Left forelimb (tissue), 1 donor: ENCODE data around the gene CEP120.
A peak's percentile ranks its signal among the peaks of the same experiment; 100 is the strongest.
"Not testable (repeated sequence)": the region's sequence is repeated elsewhere in the genome, so short reads cannot be mapped to it uniquely, and the experiment has no call there.

Experiments
- DNase-seq: peaks from one replicate; pipeline ENCODE4 v3.0.0-alpha.2; 2018; ENCODE audit warnings: low spot score

The CEP120 gene

DNA sequence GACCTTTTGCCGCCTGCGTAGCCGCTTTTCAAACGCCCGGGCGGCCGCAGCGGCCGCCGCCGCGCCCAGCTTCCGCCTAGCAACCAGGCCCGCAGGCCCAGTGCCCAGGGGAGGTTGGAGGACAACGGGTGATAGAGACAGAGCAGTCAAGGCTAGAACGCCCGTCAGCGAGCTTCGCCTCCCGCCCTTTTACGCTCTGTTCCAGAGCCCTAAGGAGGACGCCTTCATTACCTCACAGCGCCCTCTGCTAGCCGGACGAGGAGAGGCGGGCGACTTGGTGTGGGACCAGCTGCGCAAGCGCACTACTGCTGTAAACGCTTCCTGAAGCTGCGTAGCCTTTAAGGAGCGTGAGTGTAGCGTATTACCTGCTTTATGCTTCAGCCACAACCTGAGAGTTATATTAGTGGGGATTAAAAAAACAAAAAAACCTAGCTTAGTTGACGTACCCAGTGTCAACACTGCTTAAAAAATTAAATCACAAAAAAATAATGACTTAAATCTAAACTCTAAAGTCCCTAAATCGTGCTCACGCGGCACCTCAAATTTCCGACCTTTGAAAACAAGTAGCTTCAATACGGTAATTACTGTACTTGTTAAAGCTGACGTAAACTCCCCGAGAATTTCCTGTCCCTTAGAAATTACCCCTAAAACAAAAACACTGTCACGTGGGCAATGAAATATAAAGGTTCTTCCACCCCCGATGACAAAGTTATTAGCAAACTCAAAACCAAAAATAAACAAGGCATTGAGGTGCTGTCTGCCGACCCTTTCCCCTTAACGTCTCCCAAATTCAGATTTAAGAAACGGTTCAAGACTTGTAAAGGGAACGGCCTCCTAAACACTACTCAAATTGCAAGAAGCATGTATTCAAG is at the start of gene CEP120:
CEP120 (minus strand) TSS at position 126 of the 872 bp plus-strand sequence. CDS start 405 bp downstream, outside the sequence.
- peak; percentile 97 for DNase-seq

DNA sequence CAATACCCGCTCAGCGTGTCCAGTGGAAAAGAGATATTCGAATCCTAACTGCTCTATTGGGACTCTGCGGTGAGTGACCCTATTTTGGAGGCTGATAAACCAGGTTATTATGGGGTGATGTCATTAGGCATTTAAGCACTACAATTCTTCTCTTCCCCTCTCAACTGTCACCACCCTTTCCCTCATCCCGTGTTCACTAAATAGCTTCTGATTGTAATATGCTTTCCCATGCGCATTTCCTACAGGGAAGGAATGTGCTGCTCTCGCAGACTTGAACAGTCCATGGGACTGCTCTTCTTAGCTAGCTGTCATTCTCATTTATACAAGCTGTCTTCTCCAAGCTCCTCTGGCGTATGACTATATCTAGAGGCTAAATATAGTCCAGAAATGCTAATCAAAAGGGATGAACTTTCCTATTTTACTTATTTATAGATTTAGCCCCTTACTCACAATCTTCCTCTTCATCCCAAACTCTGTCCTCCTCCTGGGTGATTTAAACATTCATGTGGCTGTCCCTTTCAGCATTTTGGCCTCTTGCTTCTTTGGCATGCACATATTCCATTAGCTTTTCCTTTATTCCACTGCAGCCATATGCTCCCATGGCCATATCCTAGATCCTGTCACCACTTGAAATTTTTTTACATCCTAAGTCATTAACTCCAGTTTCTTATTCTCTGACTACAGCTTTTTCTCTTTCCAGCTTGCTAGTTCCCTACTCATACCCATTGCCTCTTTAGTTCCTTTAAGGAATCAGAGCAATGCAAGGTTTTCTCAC is 49.1 kb upstream of the CEP120 start:
- DNase-seq: no peak

GRCh38 chr5:123471385-123471784 is 48.2 kb upstream of the CEP120 start:
- DNase-seq: no peak

DNA sequence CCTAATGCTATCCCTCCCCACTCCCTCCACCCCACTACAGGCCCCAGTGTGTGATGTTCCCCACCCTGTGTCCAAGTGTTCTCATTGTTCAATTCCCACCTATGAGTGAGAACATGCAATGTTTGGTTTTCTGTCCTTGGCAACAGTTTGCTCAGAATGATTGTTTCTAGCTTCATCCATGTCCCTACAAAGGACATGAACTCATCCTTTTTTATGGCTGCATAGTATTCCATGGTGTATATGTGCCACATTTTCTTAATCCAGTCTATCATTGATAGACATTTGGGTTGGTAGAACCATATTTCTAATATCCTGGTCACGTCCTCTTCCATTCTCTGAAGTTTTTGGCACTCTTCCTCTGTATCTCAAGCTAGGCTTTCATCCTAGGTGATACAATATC is 43.6 kb upstream of the CEP120 start:
- DNase-seq: not testable (repeated sequence)

DNA sequence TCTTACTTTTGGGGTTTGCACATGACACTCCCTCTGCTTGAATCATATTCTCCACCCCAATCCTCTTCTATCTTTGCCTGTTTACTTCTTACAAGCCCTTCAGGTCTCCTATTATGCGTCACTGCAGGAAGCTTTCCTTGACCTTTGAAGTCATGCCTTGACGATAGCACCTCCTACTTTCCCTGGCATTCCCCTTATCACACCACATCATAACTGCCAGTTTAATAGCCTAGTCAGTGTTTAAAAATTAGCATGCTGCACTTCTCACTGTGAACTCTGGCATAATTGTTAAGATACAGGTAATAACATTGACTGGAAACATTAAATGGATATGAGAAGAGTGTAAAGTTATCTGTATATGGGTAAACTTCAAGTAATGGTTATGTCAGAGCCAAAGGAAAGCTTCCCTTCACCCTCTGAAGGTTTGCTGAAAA is 37.1 kb upstream of the CEP120 start:
- no peak for DNase-seq

DNA sequence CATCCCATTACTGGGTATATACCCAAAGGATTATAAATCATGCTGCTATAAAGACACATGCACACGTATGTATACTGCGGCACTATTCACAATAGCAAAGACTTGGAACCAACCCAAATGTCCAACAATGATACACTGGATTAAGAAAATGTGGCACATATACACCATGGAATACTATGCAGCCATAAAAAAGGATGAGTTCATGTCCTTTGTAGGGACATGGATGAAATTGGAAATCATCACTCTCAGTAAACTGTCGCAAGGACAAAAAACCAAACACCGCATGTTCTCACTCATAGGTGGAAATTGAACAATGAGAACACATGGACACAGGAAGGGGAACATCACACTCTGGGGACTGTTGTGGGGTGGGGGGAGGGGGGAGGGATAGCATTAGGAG is 35.8 kb upstream of the CEP120 start:
- not testable (repeated sequence) for DNase-seq

DNA sequence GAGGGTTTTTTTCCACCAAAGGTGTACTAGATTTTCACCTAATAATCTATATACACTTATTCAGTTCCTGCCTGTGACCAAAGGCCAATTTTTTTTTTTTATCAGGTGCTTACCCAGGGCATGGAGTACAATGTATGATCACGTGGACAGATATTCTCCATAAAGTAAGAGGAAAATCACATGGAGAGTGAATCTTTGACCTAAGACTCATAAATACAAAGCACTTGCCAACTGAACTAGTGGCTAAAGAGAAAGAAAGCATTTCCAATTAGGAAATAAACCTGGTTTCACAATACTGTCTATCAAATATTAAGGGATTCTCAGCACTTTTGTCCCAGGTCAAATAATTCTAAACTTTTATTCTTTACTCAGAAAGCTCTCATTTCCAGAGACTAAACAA is 33.0 kb upstream of the CEP120 start:
- no peak for DNase-seq

- no peak for DNase-seq
Observed at GRCh38 chr5:123455640-123456039, 32.4 kb upstream of the CEP120 start.

GRCh38 chr5:123455095-123455494 is 31.9 kb upstream of the CEP120 start:
- DNase-seq: no peak

DNA sequence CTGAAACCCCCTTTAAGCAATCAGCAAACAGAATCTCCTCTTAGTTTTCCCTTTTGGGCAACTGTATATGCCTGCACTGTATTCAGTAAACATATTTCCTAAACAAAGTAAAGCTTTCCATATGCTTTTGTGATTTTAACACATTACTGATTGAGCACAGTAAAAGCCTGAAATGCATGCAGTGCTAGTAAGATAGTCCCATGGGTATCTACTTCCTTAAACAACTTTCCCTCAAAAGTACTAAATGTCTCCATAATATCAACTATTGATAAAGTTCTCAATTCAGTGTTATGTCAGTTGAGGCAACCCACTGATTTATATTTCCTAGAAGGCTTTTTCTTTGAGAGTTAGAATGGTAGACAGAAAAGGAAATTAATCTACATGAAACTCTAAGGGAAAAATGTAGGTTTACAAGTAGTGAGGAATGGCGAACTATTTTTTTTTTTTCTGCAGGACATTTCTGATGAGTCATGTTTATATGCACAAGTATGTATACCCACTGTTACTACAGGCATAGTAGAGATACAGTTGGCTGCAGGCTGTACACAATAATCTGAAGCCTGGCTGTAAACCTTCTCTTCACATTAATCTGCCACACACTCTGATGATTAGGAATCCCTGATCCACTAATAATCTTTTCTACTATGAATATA is 31.2 kb upstream of the CEP120 start:
- DNase-seq: no peak

- no peak for DNase-seq
Observed at GRCh38 chr5:123452401-123452800, 29.2 kb upstream of the CEP120 start.

DNA sequence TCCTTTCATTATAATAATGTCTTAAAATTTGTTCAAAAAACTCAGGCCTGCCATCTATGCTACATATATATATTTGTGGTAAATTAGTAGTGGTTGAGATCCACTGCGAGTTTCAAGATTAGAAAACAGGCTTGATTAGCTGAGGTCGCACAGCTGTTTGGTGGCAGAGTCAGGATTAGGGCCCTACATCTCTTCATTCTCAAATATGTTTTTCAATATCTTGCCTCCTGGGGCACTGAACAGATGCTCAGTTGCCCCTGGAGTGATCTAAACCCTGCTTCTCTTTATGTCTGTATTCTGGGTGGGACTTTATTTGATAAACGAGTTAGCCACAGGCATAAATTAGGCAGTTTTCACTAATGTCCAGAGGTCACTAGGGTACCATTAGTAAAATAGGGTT is 27.8 kb upstream of the CEP120 start:
- no peak for DNase-seq

DNA sequence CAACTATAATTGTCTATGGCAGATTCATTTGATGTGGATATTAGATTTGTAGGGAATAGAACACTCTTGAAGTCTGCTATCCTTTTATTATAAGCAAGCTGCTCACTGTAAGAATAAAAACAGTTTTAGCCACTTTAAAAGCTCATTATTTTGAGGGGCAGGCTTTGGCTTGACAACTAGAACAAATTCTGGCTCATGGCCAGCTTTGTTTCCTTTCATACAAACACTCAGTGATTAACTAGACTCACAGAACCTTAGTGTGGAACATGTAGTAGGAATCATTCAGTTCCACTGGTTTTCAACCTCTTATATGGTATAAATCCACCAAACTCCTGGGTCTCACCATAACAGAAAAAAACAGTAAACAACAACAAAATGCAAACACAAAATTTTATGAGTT is 27.4 kb upstream of the CEP120 start:
- DNase-seq: no peak

GRCh38 chr5:123450114-123450513 is 26.9 kb upstream of the CEP120 start:
- DNase-seq: no peak

DNA sequence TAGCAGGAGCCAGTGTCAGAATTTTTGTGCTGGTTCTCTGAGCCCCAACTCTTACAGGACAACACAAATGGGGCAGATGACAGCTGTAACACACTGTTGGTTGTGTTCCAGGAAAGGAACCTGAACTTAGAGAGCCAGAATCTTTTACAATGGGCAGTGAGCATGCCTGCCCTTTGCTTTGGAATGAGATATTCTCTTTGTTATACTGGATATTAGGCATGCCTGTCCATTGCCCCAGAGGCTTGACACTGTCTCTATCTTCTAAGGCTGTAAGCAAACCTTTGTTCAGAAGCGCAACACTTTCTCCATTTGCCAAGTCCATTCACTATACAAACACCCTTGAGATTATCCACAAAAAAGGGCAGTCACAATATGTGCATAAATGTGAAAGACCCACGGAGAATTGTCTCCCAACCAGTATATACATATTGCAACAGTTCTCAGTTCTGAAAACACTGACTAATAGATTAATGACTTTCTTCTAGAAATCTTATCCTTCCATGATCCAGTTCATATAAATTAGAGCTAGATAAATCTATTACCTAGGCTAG is 26.3 kb upstream of the CEP120 start:
- no peak for DNase-seq

GRCh38 chr5:123448743-123449142 is 25.5 kb upstream of the CEP120 start:
- no peak for DNase-seq

GRCh38 chr5:123448017-123448617 is 24.9 kb upstream of the CEP120 start:
- no peak for DNase-seq

- DNase-seq: no peak
Observed at GRCh38 chr5:123444016-123444415, 20.8 kb upstream of the CEP120 start.

DNA sequence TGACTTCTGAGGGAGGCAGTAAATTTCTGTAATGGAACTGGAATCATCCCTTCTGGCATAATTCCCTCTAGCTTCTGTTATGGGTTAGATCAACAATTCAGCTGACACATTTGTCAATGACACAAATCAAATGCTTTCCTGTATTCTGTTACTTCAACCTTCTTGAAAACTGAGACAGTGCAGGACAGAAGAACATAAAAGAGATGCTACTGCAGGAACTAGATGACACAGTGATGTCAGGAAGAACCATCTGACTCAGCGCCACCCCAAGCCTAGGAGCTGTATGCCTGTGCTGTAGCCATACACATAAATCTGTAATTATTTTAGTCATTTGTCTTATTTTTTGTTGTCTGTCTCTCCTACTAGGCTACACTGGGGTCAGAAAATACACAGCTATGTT is 18.2 kb upstream of the CEP120 start:
- no peak for DNase-seq

DNA sequence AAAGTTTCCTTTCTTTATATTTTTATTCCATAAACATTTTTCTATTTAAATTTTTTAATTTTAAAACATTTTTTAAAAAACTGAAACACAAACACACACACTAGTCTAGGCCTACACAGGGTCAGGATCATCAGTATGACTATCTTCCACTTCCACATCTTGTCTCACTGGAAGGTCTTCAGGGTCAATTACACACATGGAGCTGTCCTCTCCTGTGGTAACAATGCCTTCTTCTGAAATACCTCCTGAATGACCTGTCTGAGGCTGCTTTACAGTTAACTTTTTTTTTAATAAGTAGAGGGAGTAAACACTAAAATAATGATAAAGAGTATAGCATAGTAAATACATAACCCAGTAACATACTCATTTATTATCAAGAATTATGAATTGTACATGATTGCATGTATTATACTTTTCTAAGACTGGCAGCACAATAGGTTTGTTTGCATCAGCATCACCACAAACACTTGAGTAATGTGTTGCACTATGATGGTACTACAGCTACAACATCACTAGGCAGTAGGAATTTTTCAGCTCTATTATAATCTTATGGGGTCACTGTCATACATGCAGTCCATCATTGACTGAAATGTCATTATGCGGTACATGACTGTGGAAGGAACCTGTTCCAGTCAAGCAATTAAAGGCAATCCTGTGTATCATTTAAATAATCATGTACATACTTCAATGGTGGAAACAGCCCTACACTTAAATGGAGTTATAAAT is 17.4 kb upstream of the CEP120 start:
- DNase-seq: no peak

DNA sequence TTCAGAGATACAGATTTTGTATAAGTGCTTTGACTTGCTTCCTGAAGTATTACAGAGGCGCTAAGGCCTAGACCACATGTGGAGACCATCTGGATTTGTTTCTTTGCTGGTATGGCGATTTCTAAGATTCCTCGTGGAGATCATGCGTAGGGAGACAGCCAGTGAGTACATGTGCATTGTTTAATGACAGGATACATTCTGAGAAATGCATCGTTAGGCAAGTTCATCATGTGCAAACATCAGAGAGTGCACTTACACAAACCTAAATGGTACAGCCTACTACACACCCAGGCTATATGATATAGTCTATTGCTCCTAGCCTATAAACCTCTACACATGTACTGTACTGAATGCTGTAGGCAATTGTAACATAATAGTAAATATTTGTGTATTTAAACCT is 16.5 kb upstream of the CEP120 start:
- DNase-seq: no peak
